Choroid plexus epithelial cell (primary cell): Measurements from ENCODE around the gene TMEM250.

Experiments
- DNase-seq: peaks from one replicate; pipeline ENCODE4 v3.0.0-alpha.2; 2010; ENCODE audit warnings: low read depth
- H3K4me3 ChIP-seq: 2 replicates; pipeline ENCODE4 v1.5.1; 2011; ENCODE audit warnings: low read depth, mild to moderate bottlenecking, control low read depth, low read length, moderate library complexity
- CTCF ChIP-seq: conservative IDR thresholded peaks from 2 replicates; pipeline ENCODE4 v1.5.1; 2011; ENCODE audit warnings: low read depth, mild to moderate bottlenecking, control low read depth, inconsistent platforms, low read length, moderate library complexity

Gene TMEM250

GRCh38 chr9:136131629-136132511 lies 13.2 kb upstream of the TMEM250 start:
- DNase-seq, result no peak
- H3K4me3 ChIP-seq, result no peak overlapping the region
- no peak for TF ChIP-seq CTCF

- no peak for DNase-seq
- no peak overlapping the region for H3K4me3 ChIP-seq
- TF ChIP-seq CTCF, result no peak
Measured at GRCh38 chr9:136129176-136129575, 10.5 kb upstream of the TMEM250 start.

GRCh38 chr9:136128436-136128835 lies 9.8 kb upstream of the TMEM250 start:
- TF ChIP-seq CTCF, result no peak
- H3K4me3 ChIP-seq, result no peak overlapping the region
- no peak for DNase-seq

DNA sequence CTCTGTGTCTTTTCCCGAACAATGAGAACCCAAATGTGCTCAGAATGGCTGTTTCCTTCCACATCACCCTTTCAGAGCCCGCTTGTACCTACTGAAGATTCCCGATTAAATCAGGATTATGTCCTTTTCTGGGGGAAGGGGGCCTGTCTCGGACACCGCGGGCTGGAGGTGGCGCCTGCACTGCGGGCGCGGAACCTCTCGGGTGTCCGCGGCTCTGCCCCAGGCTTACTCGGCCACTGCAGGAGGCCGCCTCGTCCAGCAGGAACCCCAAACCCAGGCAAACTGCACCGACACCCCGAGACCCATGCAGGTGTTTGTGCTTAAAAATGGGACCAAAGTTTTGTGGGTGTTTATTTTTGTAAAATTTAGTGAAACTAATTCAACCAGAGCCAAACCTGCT lies 8.6 kb upstream of the TMEM250 start:
- no peak for DNase-seq
- no peak for TF ChIP-seq CTCF
- no peak overlapping the region for H3K4me3 ChIP-seq

GRCh38 chr9:136124976-136125692 lies 6.5 kb upstream of the TMEM250 start:
- no peak for TF ChIP-seq CTCF

GRCh38 chr9:136122425-136123383 lies 4.0 kb upstream of the TMEM250 start:
- DNase-seq, result peak; percentile 42

More at GRCh38 chr9:136124976-136125692, 6.5 kb upstream of the TMEM250 start:
- DNase-seq, result no peak
- no peak overlapping the region for H3K4me3 ChIP-seq

More at GRCh38 chr9:136122425-136123383, 4.0 kb upstream of the TMEM250 start:
- peak; percentile 99 for TF ChIP-seq CTCF
- H3K4me3 ChIP-seq, result peak overlapping the region; percentile 32
